Activated B cell treated with CpG ODN at 0.5 μM for 24 hours (primary cell): ENCODE data around the gene MED13L. TPM values are rescaled to one million over a fixed set of nuclear protein-coding genes. Genes with fewer than 3 reads are reported as not detected.

Experiments used
- ATAC-seq: fragments of 200-7000 bp; cut with Tn5 transposase; one replicate; pipeline ENCODE4 v1.10.0; 2021; ENCODE audit warnings: low read depth, mild to moderate bottlenecking, moderate library complexity
- CTCF ChIA-PET: fragments of 350-600 bp; sonication (Branson Sonifier 250); formaldehyde crosslinking; loops from one replicate; lab custom pipeline; 2021; ENCODE audit warnings: antibody characterized with exemption; lab: Charles Lee
- POLR2A ChIA-PET: fragments of 350-600 bp; sonication (Branson Sonifier 250); formaldehyde crosslinking; loops from one replicate; lab custom pipeline; 2021; ENCODE audit warnings: antibody characterized with exemption; lab: Charles Lee
- DNase-seq: peaks from one replicate; pipeline ENCODE4 v3.0.0; 2022
- H3K27ac Mint-ChIP-seq: one replicate; pipeline ENCODE4 v1.8.0; 2020; ENCODE audit warnings: mixed read lengths
- H3K27me3 Mint-ChIP-seq: one replicate; pipeline ENCODE4 v1.8.0; 2021; ENCODE audit warnings: mixed read lengths
- H3K36me3 Mint-ChIP-seq: one replicate; pipeline ENCODE4 v1.8.0; 2021; ENCODE audit warnings: low read depth, mixed read lengths
- H3K4me1 Mint-ChIP-seq: one replicate; pipeline ENCODE4 v1.8.0; 2021; ENCODE audit warnings: mixed read lengths
- H3K4me3 Mint-ChIP-seq: one replicate; pipeline ENCODE4 v1.8.0; 2020; ENCODE audit warnings: mild to moderate bottlenecking, mixed read lengths
- H3K9me3 Mint-ChIP-seq: one replicate; pipeline ENCODE4 v1.8.0; 2020; ENCODE audit warnings: mixed read lengths
- CTCF ChIP-seq: fragments of 200-600 bp; IDR thresholded peaks from one replicate; pipeline ENCODE4 v1.8.0; 2022; ENCODE audit warnings: antibody characterized with exemption, mild to moderate bottlenecking
- intact Hi-C: fragments of 100-400 bp; cut with micrococcal nuclease; formaldehyde crosslinking; loops from one replicate; pipeline ENCODE4 v1.15.1; 2024
- total RNA-seq: library from RNA; stranded (reverse); gene quantifications from 2 replicates; pipeline ENCODE4 v1.2.3, GENCODE V29; 2022

Gene MED13L
- total RNA-seq, 1 donor from 2014 or later, result 183 TPM

GRCh38 chr12:115934046-115934445, 343.4 kb downstream of the MED13L start:
- Mint-ChIP-seq H3K27ac (no peak overlapping the region), H3K4me1 (no peaks in the 10 kb centered on the region), H3K36me3 (no peaks in the 10 kb centered on the region), H3K9me3 (peaks cover 7% of the 10 kb centered on the region), H3K4me3 (no peak overlapping the region), H3K27me3 (no peaks in the 10 kb centered on the region)
- ATAC-seq, result no peak
- ChIA-PET POLR2A (no interaction called here), CTCF (interaction anchor here (1.0 kb wide), 1 partner anchor 18 kb away, joined by 3 read pairs; no protein-coding TSS in a partner anchor)
- TF ChIP-seq CTCF, result no peak
- DNase-seq, result no peak
- intact Hi-C loops, result no loop called here

GRCh38 chr12:115932066-115932465, 345.4 kb downstream of the MED13L start:
- Mint-ChIP-seq H3K36me3 (no peaks in the 10 kb centered on the region), H3K27me3 (no peaks in the 10 kb centered on the region), H3K4me3 (no peak overlapping the region), H3K27ac (no peak overlapping the region), H3K4me1 (no peaks in the 10 kb centered on the region), H3K9me3 (no peaks in the 10 kb centered on the region)
- intact Hi-C loops, result no loop called here
- ChIA-PET POLR2A (no interaction called here), CTCF (no interaction called here)
- no peak for ATAC-seq
- no peak for TF ChIP-seq CTCF
- no peak for DNase-seq

- no peaks in the 10 kb centered on the region for H3K9me3 Mint-ChIP-seq
- no peak overlapping the region for H3K4me3 Mint-ChIP-seq
- H3K36me3 Mint-ChIP-seq, result no peaks in the 10 kb centered on the region
- H3K27me3 Mint-ChIP-seq, result peaks cover 4% of the 10 kb centered on the region
- H3K27ac Mint-ChIP-seq, result no peak overlapping the region
- intact Hi-C loops, result no loop called here
- DNase-seq (no peak), ATAC-seq (no peak)
- ChIA-PET CTCF (no interaction called here), POLR2A (no interaction called here)
- H3K4me1 Mint-ChIP-seq, result no peaks in the 10 kb centered on the region
- no peak for TF ChIP-seq CTCF
Observed at GRCh38 chr12:115930336-115930735, 347.2 kb downstream of the MED13L start.

GRCh38 chr12:115926037-115926670, 351.3 kb downstream of the MED13L start:
- peaks cover 25% of the 10 kb centered on the region for H3K27me3 Mint-ChIP-seq
- H3K27ac Mint-ChIP-seq, result no peak overlapping the region
- no peak overlapping the region for H3K4me3 Mint-ChIP-seq
- no peaks in the 10 kb centered on the region for H3K4me1 Mint-ChIP-seq
- ChIA-PET POLR2A (no interaction called here), CTCF (no interaction called here)
- TF ChIP-seq CTCF, result no peak
- DNase-seq, result no peak
- intact Hi-C loops, result no loop called here
- no peak for ATAC-seq
- no peaks in the 10 kb centered on the region for H3K36me3 Mint-ChIP-seq
- peaks cover 3% of the 10 kb centered on the region for H3K9me3 Mint-ChIP-seq

- Mint-ChIP-seq H3K36me3 (no peaks in the 10 kb centered on the region), H3K9me3 (peaks cover 3% of the 10 kb centered on the region), H3K4me1 (no peaks in the 10 kb centered on the region), H3K27me3 (peaks cover 32% of the 10 kb centered on the region), H3K27ac (no peak overlapping the region), H3K4me3 (no peak overlapping the region)
- DNase-seq, result no peak
- TF ChIP-seq CTCF, result no peak
- CTCF ChIA-PET, result no interaction called here
- POLR2A ChIA-PET, result no interaction called here
- intact Hi-C loops, result no loop called here
- ATAC-seq, result no peak
Observed at GRCh38 chr12:115923851-115924250, 353.6 kb downstream of the MED13L start.
